PC-9 (cell line): Measurements from ENCODE around the gene DACH1. TPM values are rescaled to one million over a fixed set of nuclear protein-coding genes. Genes with fewer than 3 reads are reported as not detected.

Experiments used
- BruUV-seq: library from RNA; stranded (reverse); fragments of 400-500 nt; replicated peaks from 2 replicates; lab custom pipeline; 2021; lab: Mats Ljungman, UMichigan
- CTCF ChIA-PET: fragments of 300-600 bp; sonication (Branson Sonifier 250); formaldehyde crosslinking; loops from one replicate; lab custom pipeline; 2022; ENCODE audit warnings: antibody characterized with exemption; lab: Charles Lee
- POLR2A ChIA-PET: fragments of 300-600 bp; sonication (Branson Sonifier 250); formaldehyde crosslinking; loops from one replicate; lab custom pipeline; 2022; ENCODE audit warnings: antibody characterized with exemption; ENCODE audit not compliant: unreplicated experiment; lab: Charles Lee
- DNase-seq, 2 experiments: peaks; one replicate each; pipeline versions ENCODE4 v3.0.0 to v3.0.0-alpha.2; 2015 to 2022; ENCODE audit warnings: mixed read lengths in 1 of 2
- H2AFZ ChIP-seq: fragments of 200-600 bp; sonication (generic); 2 replicates; pipeline ENCODE4 v1.8.1; 2017; ENCODE audit warnings: antibody characterized with exemption
- H3F3A ChIP-seq: fragments of 200-600 bp; sonication (generic); 2 replicates; pipeline ENCODE4 v1.8.1; 2017; ENCODE audit warnings: antibody characterized with exemption, mild to moderate bottlenecking, low read depth; ENCODE audit not compliant: insufficient read depth
- H3K27ac ChIP-seq: fragments of 200-600 bp; sonication (generic); 2 replicates; pipeline ENCODE4 v1.6.1; 2016; ENCODE audit warnings: mixed run types
- H3K27me3 ChIP-seq: fragments of 200-600 bp; sonication (generic); 2 replicates; pipeline ENCODE4 v1.6.1; 2016; ENCODE audit warnings: low read depth, mixed run types; ENCODE audit not compliant: insufficient read depth
- H3K36me3 ChIP-seq: fragments of 200-600 bp; sonication (generic); 2 replicates; pipeline ENCODE4 v1.6.1; 2016; ENCODE audit warnings: low read depth, mixed run types
- H3K4me1 ChIP-seq: fragments of 200-600 bp; sonication (generic); replicated peaks from 2 replicates; pipeline ENCODE4 v1.6.1; 2016; ENCODE audit warnings: mixed run types; ENCODE audit not compliant: insufficient read depth
- H3K4me2 ChIP-seq: fragments of 200-600 bp; sonication (generic); 2 replicates; pipeline ENCODE4 v1.6.1; 2017; ENCODE audit warnings: mixed run types
- H3K4me3 ChIP-seq: fragments of 200-600 bp; sonication (generic); 2 replicates; pipeline ENCODE4 v1.6.1; 2016; ENCODE audit warnings: mixed run types
- H3K79me2 ChIP-seq: fragments of 200-600 bp; sonication (generic); 2 replicates; pipeline ENCODE4 v1.6.1; 2017; ENCODE audit warnings: low read depth, mixed run types
- H3K9me2 ChIP-seq: fragments of 200-600 bp; sonication (generic); 2 replicates; pipeline ENCODE4 v1.8.1; 2017; ENCODE audit warnings: mild to moderate bottlenecking; ENCODE audit not compliant: insufficient read depth
- H3K9me3 ChIP-seq: fragments of 200-600 bp; sonication (generic); 2 replicates; pipeline ENCODE4 v1.8.1; 2016; ENCODE audit warnings: low read depth; ENCODE audit not compliant: insufficient read depth
- H4K20me1 ChIP-seq: fragments of 200-600 bp; sonication (generic); 2 replicates; pipeline ENCODE4 v1.8.1; 2017; ENCODE audit not compliant: insufficient read depth
- CTCF ChIP-seq: fragments of 200-600 bp; sonication (generic); conservative IDR thresholded peaks from 2 replicates; pipeline ENCODE4 v1.6.1; 2017; ENCODE audit warnings: mixed run types, antibody characterized with exemption, mild to moderate bottlenecking, moderate library complexity
- EZH2 ChIP-seq: fragments of 200-600 bp; sonication (generic); IDR thresholded peaks from 2 replicates; pipeline ENCODE4 v1.8.0; 2017; ENCODE audit warnings: antibody characterized with exemption, low read depth
- intact Hi-C: fragments of 100-400 bp; cut with micrococcal nuclease; formaldehyde crosslinking; loops from one replicate; pipeline ENCODE4 v1.10.0; 2022; ENCODE audit not compliant: unreplicated experiment
- total RNA-seq: library from RNA; stranded (reverse); gene quantifications from 2 replicates; pipeline ENCODE4 v1.2.3, GENCODE V29; 2021

The DACH1 gene
- total RNA-seq, 1 experiment from 2014 or later: 1.5 TPM

GRCh38 chr13:71862459-71862943 is 4.5 kb downstream of the DACH1 start:
- TF ChIP-seq CTCF (no peak), EZH2 (no peak)
- no peak overlapping the region for H3K27ac ChIP-seq
- H3K4me2 ChIP-seq: no peak overlapping the region
- peaks cover 10% of the 10 kb centered on the region; the same call in 1 of the 2 replicates for H3K27me3 ChIP-seq
- no TSS peak for BruUV-seq
- H3K79me2 ChIP-seq: no peaks in the 10 kb centered on the region
- DNase-seq: no peak
- H3K9me2 ChIP-seq: no peaks in the 10 kb centered on the region
- H3K4me3 ChIP-seq: no peak overlapping the region
- H3F3A ChIP-seq: no peaks in the 10 kb centered on the region
- no peaks in the 10 kb centered on the region for H3K36me3 ChIP-seq
- intact Hi-C loops: no loop called here
- H4K20me1 ChIP-seq: no peaks in the 10 kb centered on the region
- no peak overlapping the region for H2AFZ ChIP-seq
- no peaks in the 10 kb centered on the region for H3K9me3 ChIP-seq
- ChIA-PET POLR2A (no interaction called here), CTCF (interaction anchor here (0.7 kb wide), 1 partner anchor 16 kb away, joined by 3 read pairs; no protein-coding TSS in a partner anchor)
- no peaks in the 10 kb centered on the region for H3K4me1 ChIP-seq

- Histone ChIP-seq H3K9me3 (no peaks in the 10 kb centered on the region), H3K4me3 (no peak overlapping the region), H3K36me3 (no peaks in the 10 kb centered on the region), H3F3A (no peaks in the 10 kb centered on the region), H4K20me1 (no peaks in the 10 kb centered on the region), H3K27me3 (peaks cover 6% of the 10 kb centered on the region; the same call in 1 of the 2 replicates), H3K9me2 (no peaks in the 10 kb centered on the region), H2AFZ (no peak overlapping the region), H3K79me2 (no peaks in the 10 kb centered on the region), H3K4me2 (no peak overlapping the region), H3K27ac (no peak overlapping the region), H3K4me1 (no peaks in the 10 kb centered on the region)
- CTCF ChIA-PET: no interaction called here
- POLR2A ChIA-PET: no interaction called here
- no peak for TF ChIP-seq EZH2
- TF ChIP-seq CTCF: no peak
- no peak for DNase-seq
- BruUV-seq: no TSS peak
- intact Hi-C loops: no loop called here
Observed at GRCh38 chr13:71861769-71862458, 5.1 kb downstream of the DACH1 start.

- no peak for TF ChIP-seq CTCF
- ChIA-PET CTCF (no interaction called here), POLR2A (no interaction called here)
- H3K9me3 ChIP-seq: no peaks in the 10 kb centered on the region
- intact Hi-C loops: no loop called here
- no peak for DNase-seq
- no peaks in the 10 kb centered on the region for H3F3A ChIP-seq
- no peaks in the 10 kb centered on the region for H4K20me1 ChIP-seq
- no peaks in the 10 kb centered on the region for H3K4me1 ChIP-seq
- BruUV-seq: no TSS peak
- no peak overlapping the region for H3K4me3 ChIP-seq
- H3K27me3 ChIP-seq: peaks cover 2% of the 10 kb centered on the region; the same call in 1 of the 2 replicates
- no peaks in the 10 kb centered on the region for H3K79me2 ChIP-seq
- H2AFZ ChIP-seq: no peak overlapping the region
- no peaks in the 10 kb centered on the region for H3K9me2 ChIP-seq
- no peak overlapping the region for H3K4me2 ChIP-seq
- H3K27ac ChIP-seq: no peak overlapping the region
- no peaks in the 10 kb centered on the region for H3K36me3 ChIP-seq
Observed at GRCh38 chr13:71860547-71861138, 6.4 kb downstream of the DACH1 start.
